ENCODE measurements around the gene NCCRP1. TPM values are rescaled to one million over a fixed set of nuclear protein-coding genes. Genes with fewer than 3 reads are reported as not detected.

NCCRP1 gene
- total RNA-seq, 1 donor from 2014 or later = not detected

- DNase-seq = no peak
- no peak overlapping the region for H3K27ac ChIP-seq (replicated peaks)
- no peaks in the 10 kb centered on the region for H3K4me1 ChIP-seq
- intact Hi-C loops (cut with micrococcal nuclease) = no loop called here
- no peaks in the 10 kb centered on the region for H3K36me3 ChIP-seq
- H3K4me3 ChIP-seq = no peak overlapping the region
- H3K9me3 ChIP-seq (replicated peaks) = no peaks in the 10 kb centered on the region
- TF ChIP-seq, protein P1, sequence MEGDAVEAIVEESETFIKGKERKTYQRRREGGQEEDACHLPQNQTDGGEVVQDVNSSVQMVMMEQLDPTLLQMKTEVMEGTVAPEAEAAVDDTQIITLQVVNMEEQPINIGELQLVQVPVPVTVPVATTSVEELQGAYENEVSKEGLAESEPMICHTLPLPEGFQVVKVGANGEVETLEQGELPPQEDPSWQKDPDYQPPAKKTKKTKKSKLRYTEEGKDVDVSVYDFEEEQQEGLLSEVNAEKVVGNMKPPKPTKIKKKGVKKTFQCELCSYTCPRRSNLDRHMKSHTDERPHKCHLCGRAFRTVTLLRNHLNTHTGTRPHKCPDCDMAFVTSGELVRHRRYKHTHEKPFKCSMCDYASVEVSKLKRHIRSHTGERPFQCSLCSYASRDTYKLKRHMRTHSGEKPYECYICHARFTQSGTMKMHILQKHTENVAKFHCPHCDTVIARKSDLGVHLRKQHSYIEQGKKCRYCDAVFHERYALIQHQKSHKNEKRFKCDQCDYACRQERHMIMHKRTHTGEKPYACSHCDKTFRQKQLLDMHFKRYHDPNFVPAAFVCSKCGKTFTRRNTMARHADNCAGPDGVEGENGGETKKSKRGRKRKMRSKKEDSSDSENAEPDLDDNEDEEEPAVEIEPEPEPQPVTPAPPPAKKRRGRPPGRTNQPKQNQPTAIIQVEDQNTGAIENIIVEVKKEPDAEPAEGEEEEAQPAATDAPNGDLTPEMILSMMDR (IDR thresholded peaks at IDR 0.05; ENCODE audit: borderline replicate concordance) = no peak
- peaks cover 87% of the 10 kb centered on the region for H3K27me3 ChIP-seq (ENCODE audit: low read depth)
These were observed 8.6 kb downstream of the NCCRP1 start for GRCh38 chr19:39205449-39205764.

GRCh38 chr19:39206122-39206521 lies 9.4 kb downstream of the NCCRP1 start:
- no peak overlapping the region for H3K4me3 ChIP-seq
- H3K27me3 ChIP-seq (ENCODE audit: low read depth) = peaks cover 87% of the 10 kb centered on the region
- DNase-seq = no peak
- H3K36me3 ChIP-seq = no peaks in the 10 kb centered on the region
- TF ChIP-seq, protein P1 (IDR thresholded peaks at IDR 0.05; ENCODE audit: borderline replicate concordance) = no peak
- H3K9me3 ChIP-seq (replicated peaks) = no peaks in the 10 kb centered on the region
- no peak overlapping the region for H3K27ac ChIP-seq (replicated peaks)
- intact Hi-C loops (cut with micrococcal nuclease) = no loop called here
- H3K4me1 ChIP-seq = no peaks in the 10 kb centered on the region

DNA sequence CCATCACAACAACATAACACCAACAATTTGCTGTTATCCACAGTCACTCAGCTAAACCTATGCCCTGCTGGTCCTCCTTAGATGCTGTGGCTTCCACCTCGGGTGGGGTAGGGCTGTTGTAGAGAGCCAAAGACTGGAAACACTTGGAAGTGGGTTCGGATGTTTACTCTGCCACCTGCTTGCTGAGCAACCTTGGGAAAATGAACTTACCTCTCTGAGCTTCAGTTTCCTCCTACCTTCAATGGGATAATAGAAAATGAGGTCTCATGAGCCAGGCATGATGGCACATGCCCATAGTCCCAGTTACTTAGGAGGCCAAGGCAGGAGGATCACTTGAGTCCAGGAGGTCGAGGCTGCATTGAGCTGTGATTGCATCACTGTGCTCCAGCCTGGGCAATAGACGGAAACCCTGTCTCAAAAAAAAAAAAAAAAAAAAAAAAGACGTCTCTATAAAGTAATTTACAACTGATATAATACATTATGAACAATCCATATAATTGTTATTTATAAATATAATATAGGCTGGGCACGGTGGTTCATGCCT lies 10.6 kb downstream of the NCCRP1 start:
- intact Hi-C loops (cut with micrococcal nuclease) = no loop called here
- no peak overlapping the region for H3K4me3 ChIP-seq
- no peaks in the 10 kb centered on the region for H3K4me1 ChIP-seq
- peaks cover 87% of the 10 kb centered on the region for H3K27me3 ChIP-seq (ENCODE audit: low read depth)
- TF ChIP-seq, protein P1 (IDR thresholded peaks at IDR 0.05; ENCODE audit: borderline replicate concordance) = no peak
- H3K36me3 ChIP-seq = no peaks in the 10 kb centered on the region
- no peak overlapping the region for H3K27ac ChIP-seq (replicated peaks)
- DNase-seq = no peak
- no peaks in the 10 kb centered on the region for H3K9me3 ChIP-seq (replicated peaks)

- Histone ChIP-seq H3K27ac (replicated peaks) (no peak overlapping the region), H3K36me3 (no peaks in the 10 kb centered on the region), H3K4me3 (no peak overlapping the region), H3K27me3 (ENCODE audit: low read depth) (peaks cover 87% of the 10 kb centered on the region), H3K9me3 (replicated peaks) (no peaks in the 10 kb centered on the region), H3K4me1 (no peaks in the 10 kb centered on the region)
- DNase-seq = no peak
- intact Hi-C loops (cut with micrococcal nuclease) = no loop called here
- TF ChIP-seq, protein P1 (IDR thresholded peaks at IDR 0.05; ENCODE audit: borderline replicate concordance) = no peak
These were observed 11.5 kb downstream of the NCCRP1 start for GRCh38 chr19:39208175-39208795.

- Histone ChIP-seq H3K36me3 (no peaks in the 10 kb centered on the region), H3K27ac (replicated peaks) (no peak overlapping the region), H3K4me3 (no peak overlapping the region), H3K27me3 (ENCODE audit: low read depth) (peaks cover 87% of the 10 kb centered on the region), H3K4me1 (no peaks in the 10 kb centered on the region), H3K9me3 (replicated peaks) (no peaks in the 10 kb centered on the region)
- TF ChIP-seq, protein P1 (IDR thresholded peaks at IDR 0.05; ENCODE audit: borderline replicate concordance) = no peak
- intact Hi-C loops (cut with micrococcal nuclease) = no loop called here
- DNase-seq = no peak
These were observed 12.4 kb downstream of the NCCRP1 start for GRCh38 chr19:39209196-39209595.

All from left ventricle myocardium inferior (tissue), 1 donor.